GM21825 (cell line): Measurements from ENCODE around the gene GRAMD1B.
"Not testable (repeated sequence)": the region's sequence is repeated elsewhere in the genome, so short reads cannot be mapped to it uniquely, and the experiment has no call there.

ENCODE experiments used
- ATAC-seq: cut with Tn5 transposase; IDR thresholded peaks from one replicate; pipeline ENCODE4 v1.9.1; 2021; ENCODE audit warnings: mild to moderate bottlenecking, moderate library complexity; ENCODE audit not compliant: unreplicated experiment

The GRAMD1B gene

DNA sequence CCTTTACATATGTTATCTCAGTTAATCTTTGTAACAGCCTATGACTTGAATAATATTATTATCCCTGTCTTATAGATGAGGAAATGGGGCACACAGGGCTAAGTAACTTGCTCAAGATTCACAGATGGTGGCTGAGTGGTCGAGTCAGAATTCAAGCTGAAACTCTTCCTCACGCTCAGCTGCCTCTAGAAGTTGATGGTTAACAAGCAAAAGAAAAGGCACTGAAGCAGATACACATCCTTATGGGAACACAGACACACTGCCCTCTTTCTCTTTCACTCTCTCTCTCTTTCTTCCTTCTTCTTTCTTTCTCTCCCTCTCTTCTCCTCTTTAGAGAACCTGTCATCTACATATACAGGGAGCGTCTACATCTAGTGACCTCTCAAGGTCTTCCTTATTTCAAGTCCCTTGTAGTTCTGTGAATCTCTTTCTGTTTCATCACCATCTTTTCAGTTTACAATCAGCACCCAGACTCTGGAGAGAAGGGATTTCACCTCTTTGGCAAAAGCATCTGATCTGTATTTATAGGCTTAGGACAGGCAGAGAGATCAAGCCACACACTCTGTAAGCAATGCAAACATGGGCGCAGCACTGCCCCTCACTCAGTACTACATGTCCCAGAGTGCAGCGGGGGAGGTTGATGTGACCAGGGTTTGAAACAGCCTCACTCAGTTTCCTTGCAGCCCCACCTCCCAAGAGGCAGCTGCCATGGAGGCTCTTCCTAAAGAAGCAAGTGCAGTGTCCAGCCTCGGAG is 75.7 kb downstream of the GRAMD1B start:
- peak; percentile 68 for ATAC-seq

- no peak for ATAC-seq
Measured at GRCh38 chr11:123507043-123507442, 77.0 kb downstream of the GRAMD1B start.

- no peak for ATAC-seq
Measured at GRCh38 chr11:123509737-123510578, 79.9 kb downstream of the GRAMD1B start.

DNA sequence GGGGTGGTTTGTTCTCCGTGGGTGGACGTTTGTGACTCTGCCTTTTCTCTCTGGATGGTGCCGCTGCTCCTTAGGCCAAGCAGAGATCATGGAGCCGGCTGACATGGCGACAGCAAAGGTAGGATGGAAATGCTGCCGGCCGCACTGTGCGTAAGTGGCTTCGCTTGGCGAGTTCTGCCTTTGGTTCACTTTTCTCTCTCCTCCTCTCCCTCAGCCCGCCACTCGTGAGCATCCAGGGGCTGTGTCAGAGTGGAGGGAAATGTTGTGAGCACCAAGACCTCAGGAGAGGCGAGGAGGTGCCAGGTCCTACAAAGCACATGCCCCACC is 80.5 kb downstream of the GRAMD1B start:
- no peak for ATAC-seq

DNA sequence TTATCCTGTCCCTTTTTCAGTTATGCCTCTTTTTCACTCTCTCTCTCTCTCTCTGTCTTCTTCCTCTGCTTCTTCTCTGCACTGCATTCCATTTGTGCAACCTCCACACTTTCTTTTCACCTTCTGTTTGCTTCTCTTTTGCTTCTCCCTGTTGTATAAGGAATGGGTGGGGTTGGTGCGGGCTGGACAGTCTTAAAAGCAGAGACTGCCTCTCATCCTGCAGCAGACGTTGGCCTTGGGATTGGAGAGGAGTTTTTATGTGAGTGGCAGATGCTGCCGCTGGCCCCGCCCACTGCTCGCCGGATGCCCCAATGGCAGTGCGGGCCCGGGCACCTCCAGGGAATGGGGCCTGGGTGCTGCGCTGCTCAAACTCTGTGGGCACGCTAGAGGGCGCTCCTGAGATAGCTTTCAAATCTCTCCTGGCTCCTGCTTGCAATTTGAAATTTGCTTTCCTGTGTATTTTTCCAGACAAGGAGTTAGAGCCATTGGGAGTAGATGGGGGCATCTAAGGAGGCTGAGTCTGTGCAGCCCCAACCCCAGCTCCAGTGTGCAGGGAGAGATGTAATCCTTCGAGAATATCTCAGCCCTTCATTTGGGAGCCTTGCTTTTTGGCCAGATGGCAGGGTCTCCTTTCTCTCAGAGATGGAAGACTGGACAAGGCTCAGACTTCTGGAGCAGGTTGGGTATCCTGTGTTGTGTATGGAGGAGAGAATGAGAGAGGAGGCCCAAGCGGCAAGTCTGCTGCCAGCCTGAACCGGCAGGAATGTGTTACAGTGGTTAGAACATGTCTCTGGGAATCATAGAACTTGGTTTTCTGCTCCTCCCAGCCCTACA is 81.2 kb downstream of the GRAMD1B start:
- ATAC-seq: peak; percentile 88

DNA sequence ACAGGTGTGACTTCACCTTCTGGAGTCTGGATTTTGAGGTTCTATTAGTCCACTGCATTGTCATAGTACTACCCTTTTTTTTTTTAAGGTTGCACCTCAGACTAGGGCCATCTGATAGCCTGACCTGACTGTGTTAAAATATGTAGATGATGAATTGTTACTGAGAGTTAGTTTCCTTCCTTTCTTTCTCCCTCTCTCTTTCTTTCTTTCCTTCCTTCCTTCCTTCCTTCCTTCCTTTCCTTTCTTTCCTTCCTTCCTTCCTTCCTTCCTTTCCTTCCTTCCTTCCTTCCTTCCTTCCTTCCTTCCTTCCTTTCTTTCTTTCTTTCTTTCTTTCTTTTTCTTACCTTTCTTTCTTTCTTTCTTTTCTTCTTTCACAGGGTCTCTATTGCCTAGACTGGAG is 83.2 kb downstream of the GRAMD1B start:
- ATAC-seq: not testable (repeated sequence)

- no peak for ATAC-seq
Measured at GRCh38 chr11:123516238-123516637, 86.2 kb downstream of the GRAMD1B start.

DNA sequence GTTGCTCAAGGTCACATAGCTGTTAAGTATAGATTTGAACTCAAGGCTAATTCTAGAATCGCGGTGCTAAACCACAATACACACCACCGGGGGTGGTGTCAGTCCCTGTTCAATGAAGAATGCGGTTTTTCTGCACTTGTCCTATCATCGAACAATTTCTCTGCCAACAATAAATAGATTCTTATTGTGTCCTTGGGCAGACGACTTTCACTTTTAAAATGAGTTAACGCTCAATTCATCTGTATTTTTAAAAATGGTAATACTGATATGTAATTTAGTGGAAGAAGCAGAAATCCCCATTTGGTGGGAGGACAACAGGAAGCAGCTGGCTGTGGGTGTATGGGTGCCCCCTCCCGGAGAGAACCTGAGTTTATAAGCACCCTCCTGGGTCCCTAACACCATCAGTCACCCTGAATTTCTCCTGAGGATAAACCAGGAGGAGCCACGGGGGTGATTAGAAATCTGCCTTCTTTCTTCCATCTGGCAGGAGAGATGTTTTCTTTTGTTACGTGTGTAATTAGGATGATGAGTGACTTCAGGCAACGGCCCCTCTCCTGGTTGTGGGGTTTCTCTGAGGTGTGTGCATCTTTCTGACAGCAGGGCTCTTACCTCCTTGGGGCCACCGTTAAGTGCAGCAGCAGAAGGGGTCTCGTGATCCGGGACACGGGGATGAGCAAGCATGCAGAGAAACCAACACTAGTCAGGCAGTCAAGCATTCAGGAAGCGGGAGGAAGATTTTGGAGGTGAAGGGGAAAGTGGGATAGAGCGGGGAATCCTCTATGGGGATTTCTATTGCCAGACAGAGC is 87.7 kb downstream of the GRAMD1B start:
- ATAC-seq: peak; percentile 56

GRCh38 chr11:123518496-123519054 is 88.5 kb downstream of the GRAMD1B start:
- peak; percentile 40 for ATAC-seq

- ATAC-seq: no peak
Measured at GRCh38 chr11:123519055-123519796, 89.2 kb downstream of the GRAMD1B start.

DNA sequence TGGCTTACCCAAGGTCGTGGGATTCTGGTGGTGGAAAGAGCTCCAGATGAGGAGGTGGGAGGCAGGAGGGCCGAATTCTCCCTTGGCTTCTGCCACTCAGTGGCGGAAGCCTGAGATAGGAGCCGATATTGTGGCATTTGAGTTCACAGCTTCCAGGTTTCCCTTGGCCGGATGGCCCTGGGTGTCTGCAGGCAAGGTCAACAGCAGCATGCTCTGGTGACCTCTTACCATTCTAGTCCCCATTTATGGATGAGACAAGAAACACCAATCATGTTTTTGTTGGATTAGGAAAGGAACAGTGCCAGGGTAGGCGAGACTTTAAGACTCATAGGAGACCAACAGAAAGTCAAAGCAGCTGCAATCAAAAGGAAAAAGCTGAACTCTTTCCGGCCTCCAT is 89.7 kb downstream of the GRAMD1B start:
- ATAC-seq: no peak

DNA sequence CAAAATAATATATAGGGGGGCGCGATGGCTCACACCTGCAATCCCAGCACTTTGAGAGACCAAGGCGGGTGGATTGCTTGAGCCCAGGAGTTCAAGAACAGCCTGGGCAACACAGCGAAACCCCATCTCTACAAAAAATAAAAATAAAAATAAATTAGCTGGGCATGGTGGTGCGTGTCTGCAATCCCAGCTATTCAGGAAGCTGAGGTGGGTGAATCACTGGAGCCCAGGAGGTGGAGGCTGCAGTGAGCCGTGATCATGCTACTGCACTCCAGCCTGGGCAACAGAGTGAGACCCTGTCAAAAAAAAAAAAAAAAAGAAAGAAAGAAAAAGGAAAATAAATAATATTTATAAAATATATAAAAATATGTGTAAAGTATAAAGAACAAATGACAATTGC is 90.4 kb downstream of the GRAMD1B start:
- not testable (repeated sequence) for ATAC-seq

GRCh38 chr11:123521001-123521400 is 90.9 kb downstream of the GRAMD1B start:
- ATAC-seq: no peak

DNA sequence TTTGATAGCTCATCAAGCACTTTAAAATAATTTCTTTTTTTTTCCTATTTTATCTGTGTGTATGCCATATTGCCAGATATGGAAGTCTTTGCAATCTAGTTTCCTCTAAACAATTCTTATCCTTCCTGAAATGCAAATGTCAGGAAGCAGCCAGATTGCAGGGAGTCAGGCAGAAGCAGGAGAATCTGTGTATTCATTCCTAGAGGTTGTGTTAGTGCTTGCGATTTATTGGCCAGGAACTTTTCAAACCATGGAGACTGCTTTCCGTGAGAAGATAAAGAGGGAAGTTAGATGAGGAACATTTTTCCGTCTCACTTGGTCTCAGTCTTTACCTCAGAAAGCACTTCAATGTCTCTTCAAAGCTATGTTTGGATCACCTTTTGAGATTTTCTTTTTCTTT is 91.9 kb downstream of the GRAMD1B start:
- ATAC-seq: no peak

GRCh38 chr11:123523539-123523938 is 93.5 kb downstream of the GRAMD1B start:
- no peak for ATAC-seq

- no peak for ATAC-seq
Measured at GRCh38 chr11:123525097-123525496, 95.0 kb downstream of the GRAMD1B start.

DNA sequence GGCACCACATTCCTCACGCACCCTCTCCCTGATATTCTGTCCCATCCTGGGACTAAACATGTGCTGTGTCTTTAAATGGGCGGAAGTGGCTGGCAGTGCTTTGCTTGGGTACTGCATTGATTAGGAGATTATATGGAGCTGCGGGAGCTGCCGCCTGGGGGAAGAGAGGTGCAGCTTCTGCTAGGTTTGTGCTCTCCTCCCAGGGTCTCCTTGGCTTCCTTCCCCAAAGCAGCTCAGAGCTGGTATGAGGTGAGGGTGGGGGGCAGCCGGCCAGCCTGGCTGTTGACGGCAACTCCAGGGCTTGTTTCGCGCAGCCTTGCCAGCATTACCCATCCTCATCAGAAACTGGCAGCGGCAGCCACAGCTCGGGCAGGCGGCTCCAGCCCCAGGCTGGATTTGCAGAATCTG is 95.4 kb downstream of the GRAMD1B start:
- no peak for ATAC-seq

GRCh38 chr11:123526027-123526805 is 96.1 kb downstream of the GRAMD1B start:
- no peak for ATAC-seq

GRCh38 chr11:123526918-123527317 is 96.8 kb downstream of the GRAMD1B start:
- no peak for ATAC-seq
